ENCODE measurements around the gene PRDX5.
A peak's percentile ranks its signal among the peaks of the same experiment; 100 is the strongest.

Gene PRDX5

GRCh38 chr11:64341429-64341828 lies 23.5 kb downstream of the PRDX5 start:
- no peak for DNase-seq (ENCODE audit: extremely low read depth, low read depth)
- no peak for TF ChIP-seq CTCF (IDR thresholded peaks at IDR 0.05; ENCODE audit: low read depth, low read length)

DNA sequence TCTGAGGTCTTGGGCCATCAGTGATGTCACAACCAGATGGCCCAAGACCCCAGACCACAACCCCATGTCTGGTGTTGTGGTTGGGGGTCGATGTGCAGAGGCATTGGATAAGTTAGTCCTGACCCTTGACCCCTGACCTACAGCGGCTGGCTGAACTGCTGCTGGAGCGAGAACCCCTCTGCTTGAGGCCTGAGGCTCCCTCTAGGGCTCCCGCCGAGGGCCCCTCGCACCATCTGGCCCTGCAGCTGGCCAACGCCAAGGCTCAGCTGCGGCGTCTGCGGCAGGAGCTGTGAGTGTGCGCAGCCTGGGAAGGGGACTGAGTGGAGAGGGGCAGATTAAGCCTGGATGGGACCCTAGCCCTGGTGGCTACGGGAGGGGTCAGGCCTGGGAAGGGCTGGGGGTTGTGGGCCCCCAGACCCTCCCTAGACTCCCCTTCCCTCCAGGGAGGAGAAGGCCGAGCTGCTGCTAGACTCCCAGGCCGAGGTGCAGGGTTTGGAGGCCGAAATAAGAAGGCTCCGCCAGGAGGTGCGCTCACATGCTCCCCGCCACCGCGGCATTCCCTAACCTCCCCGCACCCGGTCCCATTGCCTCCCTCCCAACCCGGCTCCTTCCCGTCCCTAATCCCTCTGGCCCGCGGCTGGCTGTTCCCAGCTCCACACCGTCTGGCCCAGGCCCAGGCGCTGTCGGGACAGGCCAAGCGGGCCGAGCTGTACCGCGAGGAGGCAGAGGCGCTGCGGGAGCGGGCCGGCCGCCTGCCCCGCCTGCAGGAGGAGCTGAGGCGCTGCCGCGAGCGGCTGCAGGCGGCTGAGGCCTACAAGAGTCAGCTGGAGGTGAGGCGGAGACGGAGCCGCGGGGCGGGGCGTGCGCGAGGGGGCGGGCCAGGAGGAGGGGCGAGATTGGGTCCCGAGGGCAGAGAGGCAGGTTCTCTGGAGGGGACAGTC lies 24.2 kb downstream of the PRDX5 start:
- peak; percentile 59 for DNase-seq (ENCODE audit: extremely low read depth, low read depth)
- TF ChIP-seq CTCF (IDR thresholded peaks at IDR 0.05; ENCODE audit: low read depth, low read length) = peak; percentile 27

DNA sequence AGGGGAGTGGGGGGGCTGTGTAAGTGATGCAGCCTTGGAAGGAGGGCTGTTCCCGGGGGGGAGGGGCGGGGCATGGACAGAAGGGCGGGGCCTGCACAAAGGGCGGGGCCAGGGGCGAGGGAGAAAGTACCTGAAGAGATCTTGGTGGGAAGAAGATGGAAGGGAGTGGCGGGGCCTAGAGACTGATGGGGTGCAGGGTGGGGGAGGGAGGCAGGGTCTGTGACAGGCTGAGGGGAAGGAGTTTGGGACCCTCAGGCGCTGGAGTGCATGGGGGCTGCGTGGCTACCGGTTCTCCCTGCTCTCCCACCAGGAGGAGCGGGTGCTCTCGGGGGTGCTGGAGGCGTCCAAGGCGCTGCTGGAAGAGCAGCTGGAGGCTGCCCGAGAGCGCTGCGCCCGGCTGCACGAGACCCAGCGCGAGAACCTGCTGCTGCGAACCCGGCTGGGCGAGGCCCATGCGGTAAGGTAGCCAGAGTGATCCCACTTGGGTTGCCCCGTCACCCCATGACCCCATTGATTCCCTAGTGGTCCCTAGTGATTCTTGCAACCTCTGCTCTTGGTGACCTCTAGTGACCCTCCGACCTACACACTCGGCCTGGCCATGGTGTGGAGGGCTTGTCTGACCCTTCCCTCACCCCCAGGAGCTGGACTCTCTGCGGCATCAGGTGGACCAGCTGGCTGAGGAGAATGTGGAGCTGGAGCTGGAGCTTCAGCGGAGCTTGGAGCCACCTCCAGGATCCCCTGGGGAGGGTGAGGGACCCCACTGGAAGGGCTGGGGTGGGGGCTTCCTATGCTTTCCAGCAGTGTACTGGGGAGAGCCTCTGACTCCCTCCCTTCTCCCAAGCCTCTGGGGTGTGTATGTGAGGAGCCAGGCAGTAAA lies 25.2 kb downstream of the PRDX5 start:
- no peak for TF ChIP-seq CTCF (IDR thresholded peaks at IDR 0.05; ENCODE audit: low read depth, low read length)
- no peak for DNase-seq (ENCODE audit: extremely low read depth, low read depth)

DNA sequence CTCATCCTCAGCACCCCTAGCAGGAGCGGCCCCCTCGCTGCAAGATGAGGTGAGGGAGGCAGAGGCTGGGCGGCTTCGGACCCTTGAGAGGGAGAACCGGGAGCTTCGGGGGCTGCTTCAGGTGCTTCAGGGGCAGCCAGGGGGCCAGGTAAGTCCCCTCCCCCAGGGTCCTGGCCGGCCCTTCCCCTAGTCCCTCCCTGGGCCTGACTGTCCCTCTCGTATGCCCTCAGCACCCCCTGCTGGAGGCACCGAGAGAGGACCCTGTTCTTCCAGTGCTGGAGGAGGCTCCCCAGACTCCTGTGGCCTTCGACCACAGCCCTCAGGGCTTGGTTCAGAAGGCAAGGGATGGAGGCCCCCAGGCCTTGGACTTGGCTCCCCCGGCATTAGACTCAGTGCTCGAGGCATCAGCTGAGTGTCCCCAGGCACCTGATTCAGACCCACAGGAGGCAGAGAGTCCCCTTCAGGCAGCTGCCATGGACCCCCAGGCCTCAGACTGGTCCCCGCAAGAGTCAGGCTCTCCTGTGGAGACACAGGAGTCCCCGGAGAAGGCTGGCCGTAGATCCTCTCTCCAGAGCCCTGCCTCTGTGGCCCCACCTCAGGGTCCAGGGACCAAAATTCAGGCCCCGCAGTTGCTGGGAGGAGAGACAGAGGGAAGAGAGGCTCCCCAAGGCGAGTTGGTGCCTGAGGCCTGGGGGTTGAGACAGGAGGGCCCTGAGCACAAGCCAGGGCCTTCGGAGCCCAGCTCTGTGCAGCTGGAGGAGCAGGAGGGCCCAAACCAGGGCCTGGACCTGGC lies 26.0 kb downstream of the PRDX5 start:
- no peak for DNase-seq (ENCODE audit: extremely low read depth, low read depth)
- peak; percentile 15 for TF ChIP-seq CTCF (IDR thresholded peaks at IDR 0.05; ENCODE audit: low read depth, low read length)

DNA sequence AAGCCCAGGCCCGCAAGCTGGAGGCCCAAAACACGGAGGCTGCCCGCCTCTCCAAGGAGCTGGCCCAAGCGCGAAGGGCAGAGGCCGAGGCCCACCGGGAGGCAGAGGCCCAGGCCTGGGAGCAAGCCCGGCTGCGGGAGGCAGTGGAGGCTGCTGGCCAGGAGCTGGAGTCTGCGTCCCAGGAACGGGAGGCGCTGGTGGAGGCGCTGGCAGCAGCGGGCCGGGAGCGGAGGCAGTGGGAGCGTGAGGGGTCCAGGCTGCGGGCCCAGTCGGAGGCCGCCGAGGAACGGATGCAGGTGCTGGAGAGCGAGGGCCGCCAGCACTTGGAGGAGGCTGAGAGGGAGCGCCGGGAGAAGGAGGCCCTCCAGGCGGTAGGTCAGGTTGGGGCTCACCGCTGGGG lies 26.9 kb downstream of the PRDX5 start:
- DNase-seq (ENCODE audit: extremely low read depth, low read depth) = no peak
- TF ChIP-seq CTCF (IDR thresholded peaks at IDR 0.05; ENCODE audit: low read depth, low read length) = no peak

DNA sequence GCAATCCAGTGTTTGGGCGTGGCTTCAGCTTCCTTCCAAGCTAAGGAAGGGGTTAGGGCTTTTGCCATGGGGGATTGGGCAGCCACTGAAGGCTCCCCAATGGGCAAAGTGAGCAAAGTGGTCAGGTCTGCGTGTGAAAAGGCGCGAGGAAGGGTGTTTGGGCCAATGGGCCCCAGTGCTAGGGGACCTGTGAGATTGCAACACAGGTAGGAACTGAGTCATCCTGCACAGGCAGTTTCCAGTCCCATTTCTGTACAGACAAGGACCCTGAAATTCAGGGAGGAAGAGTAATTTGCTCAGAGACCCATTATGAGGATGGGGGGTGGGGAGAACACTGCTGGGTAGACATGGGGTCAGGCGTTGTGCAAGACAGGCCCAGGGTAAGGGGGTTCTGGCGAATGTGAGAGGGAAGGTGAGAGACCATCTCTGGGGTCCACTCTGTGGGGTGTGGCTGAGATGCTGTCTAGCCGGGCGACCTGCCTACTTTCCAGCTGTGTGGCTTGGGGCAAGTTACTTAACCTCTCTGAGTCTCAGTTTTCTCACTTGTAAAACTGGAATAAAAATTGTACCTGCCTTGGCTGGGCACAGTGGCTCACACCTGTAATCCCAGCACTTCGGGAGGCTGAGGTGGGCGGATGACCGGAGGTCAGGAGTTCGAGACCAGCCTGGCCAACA lies 29.4 kb downstream of the PRDX5 start:
- TF ChIP-seq CTCF (IDR thresholded peaks at IDR 0.05; ENCODE audit: low read depth, low read length) = no peak
- DNase-seq (ENCODE audit: extremely low read depth, low read depth) = no peak

Data from AG09319 (cell line).